HG03039 (cell line): ENCODE measurements around the gene TCTN3.
"Not testable (repeated sequence)": the region's sequence is repeated elsewhere in the genome, so short reads cannot be mapped to it uniquely, and the experiment has no call there.

ENCODE experiments used
- ATAC-seq: cut with Tn5 transposase; IDR thresholded peaks from one replicate; pipeline ENCODE4 v1.9.1; 2021; ENCODE audit warnings: mild to moderate bottlenecking, moderate library complexity; ENCODE audit not compliant: unreplicated experiment

TCTN3 gene

GRCh38 chr10:95637140-95637539, 56.6 kb downstream of the TCTN3 start:
- no peak for ATAC-seq

- no peak for ATAC-seq
Measured at GRCh38 chr10:95635319-95635733, 58.4 kb downstream of the TCTN3 start.

- no peak for ATAC-seq
Measured at GRCh38 chr10:95628786-95629185, 64.9 kb downstream of the TCTN3 start.

GRCh38 chr10:95626500-95626899, 67.2 kb downstream of the TCTN3 start:
- no peak for ATAC-seq

GRCh38 chr10:95620415-95620814, 73.3 kb downstream of the TCTN3 start:
- not testable (repeated sequence) for ATAC-seq

GRCh38 chr10:95618101-95618500, 75.6 kb downstream of the TCTN3 start:
- ATAC-seq = no peak

GRCh38 chr10:95616446-95616845, 77.3 kb downstream of the TCTN3 start:
- ATAC-seq = no peak
